NCI-H2196 treated with DMSO at 0.1 percent for 48 hours (cell line): Measurements from ENCODE around the gene S100A16.
"Not testable (repeated sequence)": the region's sequence is repeated elsewhere in the genome, so short reads cannot be mapped to it uniquely, and the experiment has no call there.

Experiments used
- DNase-seq: peaks from one replicate; lab custom pipeline; 2025; ENCODE audit not compliant: unreplicated experiment; lab: John Stamatoyannopoulos, UW

Gene S100A16, protein sequence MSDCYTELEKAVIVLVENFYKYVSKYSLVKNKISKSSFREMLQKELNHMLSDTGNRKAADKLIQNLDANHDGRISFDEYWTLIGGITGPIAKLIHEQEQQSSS

DNA sequence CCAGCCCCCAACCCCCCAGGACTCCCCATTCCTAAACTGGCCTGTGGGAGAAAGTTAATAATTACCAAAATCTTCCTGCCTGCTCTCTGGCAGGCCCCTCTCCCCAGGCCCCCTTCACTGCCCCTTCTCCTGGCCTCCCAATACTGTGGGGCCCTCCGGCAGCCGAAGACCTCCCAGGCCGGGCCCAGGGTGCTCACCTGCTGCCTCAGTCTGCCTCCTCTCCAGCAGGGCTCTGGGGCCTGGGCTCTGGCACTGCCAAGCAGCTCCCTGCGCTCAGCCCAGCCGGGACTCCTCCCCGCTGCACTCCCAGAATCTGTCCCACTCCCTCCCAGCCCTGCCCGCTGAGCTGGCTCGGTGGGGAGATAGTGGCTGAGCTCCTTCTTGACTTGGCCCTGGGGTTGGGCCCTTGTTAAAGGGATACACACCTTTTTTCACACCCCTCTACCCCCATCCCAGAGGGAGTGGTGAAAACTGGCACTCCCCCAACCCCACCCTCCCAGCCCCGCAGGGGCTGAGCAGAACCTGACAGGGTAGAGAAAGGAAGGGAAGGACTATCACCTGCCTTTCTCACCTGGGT, at the start of gene S100A16:
Gene S100A16, minus strand, starts transcription at position 383 of the 577 bp plus-strand sequence. CDS start 4,986 bp downstream, outside the sequence.
- no peak for DNase-seq

DNA sequence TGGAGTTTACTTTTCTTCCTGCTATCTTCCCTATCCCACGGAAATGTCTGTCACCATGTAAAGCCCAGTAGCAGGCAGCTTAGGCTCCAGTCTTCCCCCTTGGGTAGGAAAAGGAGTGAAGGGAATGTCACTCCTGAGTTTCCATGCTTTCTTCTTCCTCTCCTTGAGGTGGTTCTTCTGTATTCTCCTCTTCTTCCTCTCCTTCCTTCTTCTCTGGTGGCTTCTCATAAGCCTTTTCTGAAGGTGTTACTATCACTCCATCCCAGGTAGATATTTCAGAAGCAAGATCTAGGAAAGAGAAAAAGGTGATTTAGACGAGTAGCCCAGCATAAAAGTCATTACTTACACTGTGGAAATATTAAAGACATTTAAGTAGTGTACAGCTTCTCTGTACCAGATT, 49.3 kb upstream of the S100A16 start:
- DNase-seq, result no peak

DNA sequence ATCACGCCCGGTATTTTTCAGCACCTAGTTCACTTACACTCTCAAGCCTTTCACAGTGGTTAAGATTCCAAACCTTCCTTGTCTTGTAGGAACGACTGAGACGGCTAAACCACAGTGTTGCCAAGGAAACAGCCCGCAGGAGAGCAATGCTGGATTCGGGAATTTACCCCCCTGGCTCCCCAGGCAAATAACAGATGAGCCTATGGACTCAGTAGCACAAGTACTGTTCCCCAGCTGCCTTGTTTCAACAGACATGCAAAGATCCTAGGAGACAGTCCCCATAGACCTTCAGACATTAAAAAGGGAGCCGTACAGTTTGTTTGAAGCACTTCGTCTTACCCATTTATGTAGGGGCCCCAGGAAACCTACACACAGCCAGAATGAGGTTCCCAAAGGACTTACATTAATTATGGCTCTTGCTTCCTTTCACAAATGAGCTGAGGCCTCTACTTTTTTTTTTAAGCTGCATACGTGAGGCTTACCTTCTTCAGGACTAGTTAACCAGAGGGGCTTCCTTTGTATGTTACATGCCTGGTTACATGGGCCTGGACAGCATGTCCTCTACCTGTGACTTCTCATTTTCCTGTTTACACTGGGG, 48.3 kb upstream of the S100A16 start:
- no peak for DNase-seq

DNA sequence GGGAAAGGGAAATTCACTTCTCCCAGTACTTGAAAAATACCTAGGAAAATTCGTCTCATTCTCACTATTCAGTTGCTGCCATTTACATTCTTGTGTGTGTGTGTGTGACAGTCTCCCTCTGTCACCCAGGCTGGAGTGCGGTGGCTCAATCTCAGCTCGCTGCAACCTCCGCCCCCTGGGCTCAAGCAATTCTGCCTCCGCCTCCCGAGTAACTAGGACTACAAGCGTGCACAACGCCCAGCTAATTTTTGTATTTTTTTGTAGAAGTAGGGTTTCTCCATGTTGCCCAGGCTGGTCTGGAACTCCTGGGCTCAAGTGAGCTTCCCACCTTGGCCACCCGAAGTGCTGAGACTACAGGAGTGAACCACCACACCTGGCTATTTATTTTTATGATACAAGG, 46.7 kb upstream of the S100A16 start:
- no peak for DNase-seq

DNA sequence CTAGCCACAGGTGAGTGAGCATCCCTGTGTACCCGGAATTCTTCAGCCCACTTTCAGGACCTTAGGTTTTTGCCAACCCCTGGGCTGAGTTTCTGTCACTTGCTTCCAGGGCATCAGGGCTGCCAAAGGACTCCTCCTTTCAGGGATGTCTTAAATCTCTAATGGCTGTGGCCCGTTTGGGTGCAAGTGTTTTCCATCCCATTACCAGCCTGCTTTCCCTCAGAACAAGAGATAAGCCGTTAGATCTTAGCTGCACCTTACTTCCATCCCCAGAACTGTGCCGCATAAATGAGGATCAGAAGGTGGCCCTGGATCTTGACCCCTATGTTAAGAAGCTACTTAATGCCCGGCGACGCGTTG, 46.2 kb upstream of the S100A16 start:
- DNase-seq, result no peak

DNA sequence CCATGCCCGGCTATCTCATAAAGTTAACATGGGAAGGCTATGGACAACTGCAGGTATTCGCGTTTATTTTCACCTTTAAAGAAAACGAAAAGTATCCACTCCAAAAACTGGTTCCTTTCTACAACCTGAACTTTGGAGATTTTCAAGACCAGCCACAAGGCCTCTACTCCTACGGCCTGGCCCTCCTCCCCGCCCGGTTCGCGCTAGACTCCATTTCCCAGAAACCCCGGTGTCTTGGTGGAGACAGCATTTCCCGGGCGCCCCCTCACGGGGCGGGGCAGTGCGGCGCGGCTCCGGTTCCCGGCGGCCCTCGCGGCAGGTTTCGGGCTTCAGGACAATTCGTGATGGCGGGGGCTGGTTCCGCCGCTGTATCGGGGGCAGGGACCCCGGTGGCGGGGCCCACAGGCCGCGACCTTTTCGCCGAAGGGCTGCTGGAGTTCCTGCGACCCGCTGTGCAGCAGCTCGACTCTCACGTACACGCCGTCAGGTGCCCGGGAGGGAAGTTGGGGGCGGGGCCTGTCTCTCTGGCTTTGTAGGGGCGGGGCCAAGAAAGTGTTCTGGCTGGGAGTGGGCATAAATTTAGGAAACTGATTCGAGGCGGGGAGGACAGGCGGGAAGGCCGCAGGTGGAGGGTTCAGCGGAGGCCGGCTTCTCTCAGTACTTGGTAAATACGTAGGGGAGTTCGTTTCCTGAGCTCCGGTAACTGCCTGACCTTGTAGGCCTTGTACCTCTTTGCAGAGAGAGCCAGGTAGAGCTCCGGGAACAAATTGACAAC, 45.6 kb upstream of the S100A16 start, which contains the start of gene SNAPIN:
Gene SNAPIN, plus strand, starts transcription at position 304 of the 775 bp plus-strand sequence. Its CDS starts 41 bp downstream, at position 345.
- DNase-seq, result peak; percentile 83

DNA sequence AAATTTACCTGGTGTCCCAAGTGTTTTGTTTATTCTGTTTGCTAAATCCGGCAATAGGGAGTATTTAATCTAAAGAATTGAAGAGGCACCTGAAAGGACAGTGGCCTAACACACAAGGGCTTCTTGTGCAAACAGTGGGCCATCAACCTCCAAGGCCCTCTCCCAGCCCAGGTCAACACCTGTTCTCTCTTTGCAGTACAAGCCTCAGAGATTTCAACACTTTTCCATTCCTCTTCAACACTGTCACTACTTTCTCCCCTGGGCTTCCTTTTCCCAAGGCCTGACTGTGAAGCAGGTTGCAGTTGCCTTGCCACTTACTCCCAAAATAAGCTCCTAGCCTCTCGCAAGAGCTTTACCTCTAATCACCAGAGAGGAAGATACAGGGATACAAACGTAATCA, 42.4 kb upstream of the S100A16 start:
- DNase-seq, result peak; percentile 35

DNA sequence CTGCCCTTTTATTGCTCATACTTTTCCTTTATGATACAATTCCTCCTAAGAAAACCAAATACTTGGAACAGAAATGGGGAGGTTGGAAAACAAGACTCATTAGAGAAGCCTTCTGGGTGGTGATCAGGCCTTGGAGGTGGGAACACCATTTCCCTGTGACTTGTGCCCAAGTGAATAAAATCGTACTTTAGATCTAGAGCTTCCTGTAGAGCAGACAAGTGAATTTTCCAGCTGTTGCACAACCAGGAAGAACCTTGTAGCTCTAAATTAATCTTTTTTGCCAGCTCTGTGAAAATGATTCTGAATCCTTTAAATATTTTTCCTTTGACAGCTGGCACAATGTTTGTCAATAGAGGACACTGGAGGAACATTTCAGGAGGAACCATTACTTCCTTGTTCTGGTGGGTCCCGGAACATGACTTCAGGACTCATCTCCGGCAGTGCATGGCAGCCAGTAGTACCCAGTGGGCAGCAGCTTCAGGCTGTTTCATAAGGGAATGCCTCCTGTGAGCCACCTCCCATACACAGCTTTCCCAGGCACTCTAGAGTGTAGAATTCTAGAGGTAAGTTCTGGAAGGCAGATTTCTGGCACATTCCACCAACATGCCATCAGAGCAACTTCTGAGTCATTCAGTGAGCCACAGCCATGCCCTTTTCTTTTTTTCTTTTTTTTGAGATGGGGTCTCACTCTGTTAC, 40.0 kb upstream of the S100A16 start:
- no peak for DNase-seq

DNA sequence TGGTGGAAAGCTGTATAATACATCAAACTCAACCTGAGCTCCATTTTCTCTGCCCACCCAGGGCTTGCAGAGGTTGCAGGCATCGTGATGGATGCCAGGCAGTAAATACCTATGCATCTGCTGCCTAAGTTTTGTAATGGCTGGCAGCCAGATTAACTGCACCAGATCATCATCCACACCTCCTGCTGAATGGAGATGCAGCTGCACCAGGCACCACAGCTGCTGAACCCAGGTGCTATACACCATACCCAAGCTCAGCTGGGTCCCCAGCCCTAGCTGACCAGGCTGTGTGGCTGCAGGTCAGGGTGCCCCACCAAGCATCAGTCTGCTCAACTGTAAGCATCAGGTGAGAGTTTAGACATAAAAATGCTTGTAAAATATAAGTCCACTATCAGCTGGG, 38.8 kb upstream of the S100A16 start:
- DNase-seq, result no peak

DNA sequence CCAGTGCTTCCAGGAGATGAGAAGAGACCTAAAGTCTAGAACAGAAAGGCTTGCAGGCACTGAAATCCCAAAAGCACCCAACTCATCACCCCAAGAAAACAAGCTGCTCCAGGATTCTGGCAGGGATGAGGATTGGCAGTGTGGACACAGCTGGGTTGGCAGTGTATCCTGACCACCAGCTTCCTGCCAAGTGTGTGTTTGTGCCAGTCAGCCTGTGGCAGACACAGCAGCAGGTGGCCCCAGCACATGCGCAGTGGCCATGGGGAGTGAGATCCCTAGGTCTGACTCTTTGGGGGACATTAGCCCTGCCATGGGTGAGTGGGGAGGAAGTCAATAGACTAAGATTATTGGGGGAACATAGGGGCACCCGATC, 36.9 kb upstream of the S100A16 start:
- DNase-seq, result peak; percentile 82

DNA sequence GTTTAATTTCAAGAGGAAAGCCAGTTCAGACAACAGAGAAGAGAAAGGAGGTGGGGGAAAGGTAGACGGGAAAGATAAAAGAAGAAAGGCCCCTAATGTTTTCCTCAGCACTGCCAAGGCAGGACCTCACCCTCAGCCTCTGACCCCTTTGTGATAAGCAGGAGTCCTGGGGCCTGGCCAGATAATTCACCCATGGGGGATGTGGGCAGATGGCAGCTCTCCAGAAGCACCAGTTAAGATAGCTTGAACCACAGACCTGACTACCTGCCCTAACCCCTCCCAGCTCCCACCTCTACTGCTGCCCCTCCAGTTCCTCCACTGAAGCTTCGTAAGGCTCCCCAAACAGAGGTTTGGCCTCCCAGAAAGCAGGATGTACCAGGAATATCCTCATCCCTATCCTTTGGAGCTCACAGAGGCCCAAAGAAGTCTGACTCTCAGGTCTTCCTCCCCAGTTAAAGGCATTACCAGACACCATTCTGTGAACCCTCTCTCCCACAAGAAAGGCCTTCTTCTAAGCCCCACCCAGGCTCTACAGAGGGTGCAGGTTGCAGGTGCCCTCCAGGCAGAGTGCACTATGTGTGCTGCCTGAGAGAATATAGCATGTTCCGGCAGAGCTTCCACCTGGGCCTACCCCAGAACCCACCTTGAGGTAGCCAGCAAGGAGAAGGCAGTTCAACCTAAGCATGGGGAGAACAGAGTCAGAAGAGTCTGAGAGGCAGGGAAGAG, 36.4 kb upstream of the S100A16 start:
- DNase-seq, result no peak

DNA sequence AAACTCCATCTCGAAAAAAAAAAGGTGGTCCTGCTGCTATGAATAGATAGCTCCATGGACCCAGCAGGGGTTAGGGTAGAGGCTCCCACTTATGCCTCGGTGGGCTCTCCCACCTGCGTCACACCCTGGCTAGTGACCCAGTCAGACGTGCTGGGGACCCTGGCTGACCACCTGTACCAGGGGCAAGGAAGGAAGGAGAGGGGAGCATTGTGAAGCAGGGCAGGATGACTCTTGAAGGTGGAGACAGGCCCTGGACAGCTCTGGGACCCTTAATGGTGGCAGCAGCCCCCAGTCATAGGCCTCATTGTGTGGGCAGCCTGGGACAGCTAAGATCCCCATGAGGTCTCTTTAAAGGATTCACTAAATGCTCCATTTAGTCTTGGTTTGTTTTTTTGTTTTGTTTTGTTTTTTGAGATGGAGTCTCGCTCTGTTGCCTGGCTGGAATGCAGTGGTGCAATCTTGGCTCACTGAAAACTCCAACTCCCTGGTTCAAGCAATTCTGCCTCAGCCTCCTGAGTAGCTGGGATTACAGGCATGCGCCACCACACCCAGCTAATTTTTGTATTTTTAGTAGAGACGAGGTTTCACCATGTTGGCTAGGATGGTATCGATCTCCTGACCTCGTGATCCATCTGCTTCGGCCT, 35.2 kb upstream of the S100A16 start:
- no peak for DNase-seq

DNA sequence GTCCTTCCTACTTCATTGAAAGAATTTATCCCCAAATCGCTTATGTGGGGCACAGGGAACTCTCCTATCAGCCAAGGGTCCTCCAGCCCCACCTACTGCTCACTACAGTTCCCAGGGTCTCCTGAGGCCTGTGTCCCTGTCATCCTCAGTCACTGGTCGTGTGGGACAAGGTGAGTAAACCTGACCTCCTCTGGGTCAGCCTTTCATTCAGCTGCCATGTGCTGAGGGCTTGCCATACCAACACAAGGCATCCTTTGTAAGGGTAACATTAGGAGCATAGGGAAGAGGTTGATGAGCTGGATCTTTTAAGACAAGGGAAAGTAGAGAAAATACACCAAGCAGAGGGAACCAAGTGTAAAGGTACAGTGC, 34.4 kb upstream of the S100A16 start:
- no peak for DNase-seq

DNA sequence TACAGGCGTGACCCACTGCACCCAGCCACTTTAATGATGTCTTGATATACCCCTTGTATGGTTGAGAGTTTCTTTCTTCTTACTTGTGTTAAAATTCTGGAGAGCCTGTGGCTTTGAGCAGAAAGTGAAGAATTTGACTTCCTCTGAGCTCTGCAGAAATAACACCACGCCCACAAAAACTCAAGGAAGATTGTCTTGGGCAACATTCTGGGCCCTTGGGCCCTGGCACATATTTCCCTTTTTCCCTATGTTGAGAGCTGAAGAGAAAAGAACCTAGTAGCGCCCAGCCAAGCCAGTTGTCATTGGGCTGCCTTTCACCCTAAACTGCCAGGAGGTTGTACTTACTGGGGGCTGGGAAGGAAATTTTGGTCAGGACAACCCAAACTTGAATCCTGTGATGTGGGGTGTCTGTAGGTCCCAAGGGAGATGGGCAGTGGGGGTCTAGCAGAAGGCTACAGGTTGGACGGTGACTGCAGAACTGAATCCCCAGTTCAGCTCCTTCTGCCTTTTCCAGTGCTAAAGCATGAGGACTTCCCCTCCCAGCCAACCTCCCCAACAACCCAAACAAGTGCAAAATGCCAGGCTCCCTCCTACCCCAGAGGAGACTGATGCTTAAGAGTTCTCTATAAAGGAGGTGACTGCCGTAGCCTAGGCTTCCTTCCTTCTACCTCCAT, 33.9 kb upstream of the S100A16 start:
- no peak for DNase-seq

DNA sequence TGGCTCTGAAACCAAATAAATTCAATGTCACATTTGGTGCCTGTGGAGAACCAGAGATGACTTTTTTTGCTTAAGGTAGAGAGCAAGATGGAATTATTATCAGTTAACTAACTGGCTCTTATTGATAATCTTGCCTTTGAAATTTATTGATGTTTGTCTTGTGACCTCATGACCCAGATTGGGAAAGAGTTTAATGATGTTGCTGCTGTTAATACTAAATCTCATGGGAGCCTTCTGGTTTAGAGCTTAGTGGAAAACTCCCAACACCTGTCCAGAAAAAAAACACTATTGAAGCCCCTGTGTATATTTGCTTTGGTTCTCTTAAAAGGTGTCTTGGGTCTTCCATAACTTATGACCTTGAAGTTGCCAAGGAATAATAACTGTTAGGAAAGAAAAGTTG, 30.9 kb upstream of the S100A16 start:
- no peak for DNase-seq

DNA sequence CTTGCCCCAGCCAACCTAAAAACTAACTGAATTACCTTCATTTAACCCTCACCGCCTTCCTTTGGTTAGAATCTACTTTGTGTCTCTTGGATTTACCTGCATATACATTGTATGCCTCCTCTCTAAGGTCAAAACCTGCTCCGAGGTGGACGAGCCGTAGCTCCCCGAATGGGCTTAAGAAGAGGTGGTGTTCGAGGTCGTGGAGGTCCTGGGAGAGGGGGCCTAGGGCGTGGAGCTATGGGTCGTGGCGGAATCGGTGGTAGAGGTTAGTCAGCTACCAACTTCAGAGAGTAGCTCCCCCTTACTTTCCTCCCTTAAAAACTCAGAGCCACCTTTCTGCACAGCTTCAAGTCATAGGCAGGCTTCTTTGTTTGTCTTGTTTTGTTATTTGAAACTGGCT, 30.2 kb upstream of the S100A16 start:
- DNase-seq, result no peak

DNA sequence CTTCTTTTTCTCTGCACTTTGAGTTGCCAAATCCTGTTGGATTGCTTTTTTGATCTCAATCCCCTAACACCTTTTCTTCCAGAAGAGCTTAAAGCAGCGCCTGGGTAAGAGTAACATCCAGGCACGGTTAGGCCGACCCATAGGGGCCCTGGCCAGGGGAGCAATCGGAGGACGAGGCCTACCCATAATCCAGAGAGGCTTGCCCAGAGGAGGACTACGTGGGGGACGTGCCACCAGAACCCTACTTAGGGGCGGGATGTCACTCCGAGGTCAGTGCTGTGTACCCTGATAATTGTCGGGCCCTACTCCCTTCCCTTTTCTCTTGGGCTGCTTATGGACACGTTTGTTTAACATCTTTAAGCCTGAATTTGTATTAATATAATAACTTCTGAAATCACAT, 29.2 kb upstream of the S100A16 start:
- DNase-seq, result no peak

DNA sequence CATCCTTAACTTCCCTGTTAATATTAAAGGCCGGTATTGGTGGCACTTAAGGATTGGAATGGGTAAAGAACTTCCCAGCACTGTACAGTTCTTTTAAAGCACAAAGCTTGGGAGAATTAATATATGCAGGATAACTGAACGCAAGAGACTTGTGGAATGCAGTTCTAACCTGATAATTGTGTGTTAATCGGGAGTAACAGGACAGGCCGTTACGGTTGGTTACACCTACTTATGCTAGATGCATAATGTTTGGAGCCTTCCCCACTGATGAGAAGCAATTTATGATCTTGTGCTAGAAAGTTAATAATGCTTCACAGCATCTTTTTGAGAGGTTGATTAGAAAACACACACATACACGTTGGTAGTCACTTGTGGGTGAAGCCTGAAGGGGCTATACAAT, 27.9 kb upstream of the S100A16 start:
- no peak for DNase-seq

DNA sequence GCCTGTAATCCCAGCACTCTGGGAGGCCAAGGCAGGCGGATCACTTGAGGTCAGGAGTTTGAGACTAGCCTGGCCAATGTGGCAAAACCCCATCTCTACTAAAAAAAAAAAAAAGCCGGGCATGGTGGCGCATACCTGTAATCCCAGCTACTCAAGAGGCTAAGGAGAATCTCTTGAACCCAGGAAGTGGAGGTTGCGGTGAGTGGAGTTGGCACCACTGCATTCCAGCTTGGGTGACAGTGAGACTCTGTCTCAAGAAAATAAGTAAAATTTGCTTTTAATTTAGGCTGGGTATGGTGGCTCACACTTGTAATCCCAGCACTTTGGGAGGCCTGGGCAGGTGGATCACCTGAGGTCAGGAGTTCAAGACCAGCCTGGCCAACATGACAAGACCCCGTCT, 27.3 kb upstream of the S100A16 start:
- not testable (repeated sequence) for DNase-seq

DNA sequence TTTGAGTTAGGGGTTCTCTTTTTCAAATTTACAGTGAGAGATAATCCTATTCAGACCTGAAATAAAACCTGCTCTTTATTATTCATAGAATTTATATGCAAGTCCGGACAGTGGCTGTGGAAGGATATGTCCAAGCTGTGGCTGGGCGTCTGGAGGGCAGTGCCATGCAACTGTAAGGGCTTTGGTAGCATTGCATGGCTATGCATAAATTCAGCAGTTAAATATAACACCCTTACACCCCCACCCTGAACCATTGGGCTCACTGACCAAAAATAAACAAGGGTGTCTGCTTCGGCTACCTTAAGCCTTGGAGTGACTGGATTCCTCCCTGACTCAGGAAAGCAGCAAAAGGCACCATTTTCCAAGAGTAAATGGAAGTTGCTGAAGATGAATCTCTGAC, 26.3 kb upstream of the S100A16 start:
- DNase-seq, result no peak
